KOPT-K1 (cell line): ENCODE data around the gene MRTFA.
"Not testable (repeated sequence)": the region's sequence is repeated elsewhere in the genome, so short reads cannot be mapped to it uniquely, and the experiment has no call there.

ENCODE experiments used
- H3K27ac ChIP-seq: fragments of 200-600 bp; sonication (generic); 2 replicates; pipeline ENCODE4 v1.5.1; 2016; ENCODE audit warnings: antibody characterized with exemption, mild to moderate bottlenecking, low read depth, low read length; ENCODE audit not compliant: poor library complexity, severe bottlenecking
- H3K36me3 ChIP-seq: fragments of 200-600 bp; sonication (generic); 2 replicates; pipeline ENCODE4 v1.5.1; 2017; ENCODE audit warnings: antibody characterized with exemption, mild to moderate bottlenecking, low read length, moderate library complexity; ENCODE audit not compliant: insufficient read depth
- H3K9me3 ChIP-seq: fragments of 200-600 bp; sonication (generic); 2 replicates; pipeline ENCODE4 v1.5.1; 2017; ENCODE audit warnings: antibody characterized with exemption, low read length, mild to moderate bottlenecking; ENCODE audit not compliant: insufficient read depth, poor library complexity, severe bottlenecking

Gene MRTFA

GRCh38 chr22:40636380-40637182 lies at the start of gene MRTFA:
TSS of gene MRTFA (minus strand) at chr22:40636719.
- H3K27ac ChIP-seq = peak within 1 kb of the TSS; percentile 67
- H3K9me3 ChIP-seq = no peaks in the 10 kb centered on the region

GRCh38 chr22:40685406-40685805 lies 48.9 kb upstream of the MRTFA start:
- H3K27ac ChIP-seq = peak overlapping the region; percentile 80
- no peaks in the 10 kb centered on the region for H3K9me3 ChIP-seq
- no peaks in the 10 kb centered on the region for H3K36me3 ChIP-seq

More at GRCh38 chr22:40636380-40637182, at the start of gene MRTFA:
- no peaks in the 10 kb centered on the region for H3K36me3 ChIP-seq

- H3K9me3 ChIP-seq = no peaks in the 10 kb centered on the region
- H3K27ac ChIP-seq = peak overlapping the region; percentile 80
- no peaks in the 10 kb centered on the region for H3K36me3 ChIP-seq
Measured at GRCh38 chr22:40684728-40685127, 48.2 kb upstream of the MRTFA start.

GRCh38 chr22:40681451-40681850 lies 44.9 kb upstream of the MRTFA start:
- no peaks in the 10 kb centered on the region for H3K9me3 ChIP-seq
- H3K27ac ChIP-seq = no peak overlapping the region
- H3K36me3 ChIP-seq = no peaks in the 10 kb centered on the region

GRCh38 chr22:40680819-40681183 lies 44.3 kb upstream of the MRTFA start:
- Histone ChIP-seq H3K9me3 (no peaks in the 10 kb centered on the region), H3K27ac (no peak overlapping the region), H3K36me3 (no peaks in the 10 kb centered on the region)

GRCh38 chr22:40679964-40680818 lies 43.7 kb upstream of the MRTFA start:
- Histone ChIP-seq H3K27ac (no peak overlapping the region), H3K9me3 (no peaks in the 10 kb centered on the region), H3K36me3 (no peaks in the 10 kb centered on the region)

- no peak within 1 kb of the TSS for H3K27ac ChIP-seq
- no peaks in the 10 kb centered on the region for H3K36me3 ChIP-seq
- no peaks in the 10 kb centered on the region for H3K9me3 ChIP-seq
Measured at GRCh38 chr22:40679249-40679963, 42.9 kb upstream of the MRTFA start, which contains the start of gene MCHR1. TSS of gene MCHR1 (plus strand) at chr22:40679484. CDS start at chr22:40679653, 169 bp downstream.

- no peaks in the 10 kb centered on the region for H3K36me3 ChIP-seq
- no peaks in the 10 kb centered on the region for H3K9me3 ChIP-seq
- no peak overlapping the region for H3K27ac ChIP-seq
Measured at GRCh38 chr22:40678493-40679248, 42.2 kb upstream of the MRTFA start.

GRCh38 chr22:40676644-40677043 lies 40.1 kb upstream of the MRTFA start:
- no peaks in the 10 kb centered on the region for H3K36me3 ChIP-seq
- H3K9me3 ChIP-seq = no peaks in the 10 kb centered on the region
- no peak overlapping the region for H3K27ac ChIP-seq

GRCh38 chr22:40676166-40676565 lies 39.6 kb upstream of the MRTFA start:
- not testable (repeated sequence) for H3K36me3 ChIP-seq, H3K27ac ChIP-seq, H3K9me3 ChIP-seq

GRCh38 chr22:40674274-40674673 lies 37.8 kb upstream of the MRTFA start:
- no peaks in the 10 kb centered on the region for H3K36me3 ChIP-seq

GRCh38 chr22:40673017-40673416 lies 36.5 kb upstream of the MRTFA start:
- no peak overlapping the region for H3K27ac ChIP-seq
- no peaks in the 10 kb centered on the region for H3K9me3 ChIP-seq
- H3K36me3 ChIP-seq = no peaks in the 10 kb centered on the region

More at GRCh38 chr22:40674274-40674673, 37.8 kb upstream of the MRTFA start:
- no peak overlapping the region for H3K27ac ChIP-seq
- no peaks in the 10 kb centered on the region for H3K9me3 ChIP-seq

GRCh38 chr22:40671796-40672360 lies 35.4 kb upstream of the MRTFA start:
- H3K9me3 ChIP-seq = no peaks in the 10 kb centered on the region
- no peaks in the 10 kb centered on the region for H3K36me3 ChIP-seq
- H3K27ac ChIP-seq = no peak overlapping the region

GRCh38 chr22:40671369-40671768 lies 34.9 kb upstream of the MRTFA start:
- H3K36me3 ChIP-seq = no peaks in the 10 kb centered on the region
- no peaks in the 10 kb centered on the region for H3K9me3 ChIP-seq
- no peak overlapping the region for H3K27ac ChIP-seq
